Progenitor cell of endocrine pancreas (in vitro differentiated cells): ENCODE results near the gene TPCN2. TPM values are rescaled to one million over a fixed set of nuclear protein-coding genes. Genes with fewer than 3 reads are reported as not detected.

Experiments
- DNase-seq: peaks from one replicate; pipeline ENCODE4 v3.0.0; 2021; ENCODE audit warnings: low spot score; ENCODE audit not compliant: unreplicated experiment
- H3K27ac Mint-ChIP-seq: 2 replicates; pipeline ENCODE4 v1.8.0; 2021; ENCODE audit warnings: mild to moderate bottlenecking, moderate library complexity, mixed read lengths
- H3K27me3 Mint-ChIP-seq: 2 replicates; pipeline ENCODE4 v1.8.0; 2021; ENCODE audit warnings: mixed read lengths
- H3K36me3 Mint-ChIP-seq: 2 replicates; pipeline ENCODE4 v1.8.0; 2022; ENCODE audit warnings: mixed read lengths; ENCODE audit not compliant: insufficient read depth
- H3K4me1 Mint-ChIP-seq: 2 replicates; pipeline ENCODE4 v1.8.0; 2021; ENCODE audit warnings: low read depth, mixed read lengths
- H3K4me3 Mint-ChIP-seq: 2 replicates; pipeline ENCODE4 v1.8.0; 2021; ENCODE audit warnings: low read depth, mild to moderate bottlenecking, moderate library complexity, mixed read lengths
- H3K9me3 Mint-ChIP-seq: 2 replicates; pipeline ENCODE4 v1.8.0; 2021; ENCODE audit warnings: low read depth, mixed read lengths
- CTCF ChIP-seq: fragments of 200-600 bp; sonication (generic); IDR thresholded peaks from one replicate; pipeline ENCODE4 v1.5.0; 2021; ENCODE audit warnings: antibody characterized with exemption, mild to moderate bottlenecking; ENCODE audit not compliant: unreplicated experiment
- total RNA-seq: library from RNA; stranded (reverse); gene quantifications from 2 replicates; pipeline ENCODE4 v1.2.1, GENCODE V29; 2021

The TPCN2 gene
- total RNA-seq, 1 donor from 2014 or later = 19.7 TPM

GRCh38 chr11:69114362-69114761 lies 65.6 kb downstream of the TPCN2 start:
- Mint-ChIP-seq H3K27me3 (peaks cover 19% of the 10 kb centered on the region), H3K4me3 (no peak overlapping the region), H3K4me1 (peaks cover 13% of the 10 kb centered on the region), H3K36me3 (peaks cover 2% of the 10 kb centered on the region), H3K27ac (no peak overlapping the region), H3K9me3 (peaks cover 12% of the 10 kb centered on the region)
- no peak for DNase-seq
- TF ChIP-seq CTCF = no peak

GRCh38 chr11:69114811-69115523 lies 66.2 kb downstream of the TPCN2 start:
- DNase-seq = no peak
- Mint-ChIP-seq H3K27ac (no peak overlapping the region), H3K36me3 (peaks cover 2% of the 10 kb centered on the region), H3K27me3 (peaks cover 19% of the 10 kb centered on the region), H3K9me3 (peaks cover 13% of the 10 kb centered on the region), H3K4me1 (peaks cover 13% of the 10 kb centered on the region), H3K4me3 (no peak overlapping the region)
- no peak for TF ChIP-seq CTCF

GRCh38 chr11:69115586-69116560 lies 67.1 kb downstream of the TPCN2 start:
- TF ChIP-seq CTCF = no peak
- no peaks in the 10 kb centered on the region for H3K36me3 Mint-ChIP-seq
- H3K4me3 Mint-ChIP-seq = no peak overlapping the region
- H3K4me1 Mint-ChIP-seq = peaks cover 13% of the 10 kb centered on the region
- H3K27me3 Mint-ChIP-seq = peaks cover 16% of the 10 kb centered on the region
- H3K27ac Mint-ChIP-seq = peak overlapping the region; percentile 64
- H3K9me3 Mint-ChIP-seq = peaks cover 5% of the 10 kb centered on the region
- DNase-seq = no peak

- DNase-seq = no peak
Observed at GRCh38 chr11:69116671-69117070, 67.9 kb downstream of the TPCN2 start.

More at GRCh38 chr11:69116671-69117070, 67.9 kb downstream of the TPCN2 start:
- Mint-ChIP-seq H3K27ac (no peak overlapping the region), H3K9me3 (peaks cover 5% of the 10 kb centered on the region), H3K27me3 (peaks cover 16% of the 10 kb centered on the region), H3K4me3 (no peak overlapping the region), H3K4me1 (peaks cover 15% of the 10 kb centered on the region), H3K36me3 (no peaks in the 10 kb centered on the region)
- TF ChIP-seq CTCF = no peak
